Measurements from ENCODE around the gene SKI. TPM values are rescaled to one million over a fixed set of nuclear protein-coding genes. Genes with fewer than 3 reads are reported as not detected.
A peak's percentile ranks its signal among the peaks of the same experiment; 100 is the strongest.

SKI gene
- total and polyA plus RNA-seq, 9 of the 15 experiments (the other 6 are each of a cell fraction or from before 2014, with no cell fraction given): 0.10 to 60.5 (median 4.6) TPM

- TF ChIP-seq NR2C1 (IDR thresholded peaks at IDR 0.05) (no peak), NR2C1 (tag; IDR thresholded peaks at IDR 0.05) (no peak), ZNF140 (CRISPR knock-in tag; IDR thresholded peaks at IDR 0.05) (no peak), CCAR2 (IDR thresholded peaks at IDR 0.05; ENCODE audit: low read depth, low read length) (no peak), BRF2 (IDR thresholded peaks at IDR 0.05; ENCODE audit: borderline replicate concordance, insufficient read depth, insufficient read length) (no peak), ILK (tag; IDR thresholded peaks at IDR 0.05; ENCODE audit: borderline replicate concordance, low read depth) (no peak), POLR2G (IDR thresholded peaks at IDR 0.05; ENCODE audit: low read depth, low read length) (peak; percentile 60), ZSCAN32 (CRISPR knock-in tag; IDR thresholded peaks at IDR 0.05) (no peak), ZNF77 (CRISPR knock-in tag; IDR thresholded peaks at IDR 0.05) (no peak), ZNF165 (CRISPR knock-in tag; IDR thresholded peaks at IDR 0.05; ENCODE audit: borderline replicate concordance) (no peak), NR4A1 (CRISPR knock-in tag; IDR thresholded peaks at IDR 0.05) (no peak), NR4A1 (tag; IDR thresholded peaks at IDR 0.05) (no peak), SRSF1 (IDR thresholded peaks at IDR 0.05; ENCODE audit: low read depth, low read length) (no peak), ZNF395 (CRISPR knock-in tag; IDR thresholded peaks at IDR 0.05) (peak; percentile 59; the same call in 1 of the 2 replicates), SUPT5H (IDR thresholded peaks at IDR 0.05) (no peak), HNRNPK (IDR thresholded peaks at IDR 0.05; ENCODE audit: low read depth, low read length, poor library complexity, severe bottlenecking) (no peak), TBL1XR1 (IDR thresholded peaks at IDR 0.05; ENCODE audit: low read length in 2 of 2) (no peak), POU5F1 (IDR thresholded peaks at IDR 0.05; ENCODE audit: borderline replicate concordance, low read depth, low read length, partially characterized antibody) (no peak), ZNF639 (CRISPR knock-in tag; conservative IDR thresholded peaks at IDR 0.05 in 1 of 2, IDR thresholded peaks at IDR 0.05 in 1 of 2) (peak in 1 of 2 experiments; percentile 98; a peak in 2 of 4 replicates), MIER1 (IDR thresholded peaks at IDR 0.05; ENCODE audit: low read depth) (no peak), ESRRB (CRISPR knock-in tag; IDR thresholded peaks at IDR 0.05; ENCODE audit: borderline replicate concordance) (no peak), THAP12 (CRISPR knock-in tag; IDR thresholded peaks at IDR 0.05) (no peak), PHF21A (IDR thresholded peaks at IDR 0.05; ENCODE audit: borderline replicate concordance, low read depth) (no peak)
These were observed 33.7 kb upstream of the SKI start, which contains the start of gene FAAP20 (continued) for GRCh38 chr1:2194319-2194897.

All from K562 (cell line).